Calu3 (cell line): ENCODE data around the gene STX17. TPM values are rescaled to one million over a fixed set of nuclear protein-coding genes. Genes with fewer than 3 reads are reported as not detected.

Experiments used
- BruUV-seq: library from RNA; stranded (reverse); fragments of 400-500 nt; replicated peaks from 2 replicates; lab custom pipeline; 2021; lab: Mats Ljungman, UMichigan
- CTCF ChIA-PET: fragments of 300-600 bp; sonication (Branson Sonifier 250); formaldehyde crosslinking; loops from one replicate; lab custom pipeline; 2022; ENCODE audit warnings: antibody characterized with exemption; lab: Charles Lee
- DNase-seq: peaks from one replicate; pipeline ENCODE4 v3.0.0; 2022
- H3K27ac Mint-ChIP-seq: one replicate; pipeline ENCODE4 v1.8.0; 2022; ENCODE audit warnings: mixed read lengths; ENCODE audit not compliant: unreplicated experiment
- H3K27me3 Mint-ChIP-seq: one replicate; pipeline ENCODE4 v1.8.0; 2022; ENCODE audit warnings: mixed read lengths; ENCODE audit not compliant: unreplicated experiment
- H3K36me3 Mint-ChIP-seq: one replicate; pipeline ENCODE4 v1.8.0; 2022; ENCODE audit warnings: mild to moderate bottlenecking, moderate library complexity, mixed read lengths; ENCODE audit not compliant: insufficient read depth, unreplicated experiment
- H3K4me1 Mint-ChIP-seq: one replicate; pipeline ENCODE4 v1.8.0; 2022; ENCODE audit warnings: mild to moderate bottlenecking, low read depth, mixed read lengths; ENCODE audit not compliant: unreplicated experiment
- H3K4me3 Mint-ChIP-seq: one replicate; pipeline ENCODE4 v1.8.0; 2022; ENCODE audit warnings: mild to moderate bottlenecking, low read depth, moderate library complexity, mixed read lengths; ENCODE audit not compliant: unreplicated experiment
- H3K9me3 Mint-ChIP-seq: one replicate; pipeline ENCODE4 v1.8.0; 2022; ENCODE audit warnings: low read depth, mixed read lengths; ENCODE audit not compliant: unreplicated experiment
- intact Hi-C: fragments of 100-400 bp; cut with micrococcal nuclease; formaldehyde crosslinking; loops from one replicate; pipeline ENCODE4 v1.10.0; 2022; ENCODE audit not compliant: unreplicated experiment
- total RNA-seq: library from RNA; stranded (reverse); gene quantifications from 2 replicates; pipeline ENCODE4 v1.2.3, GENCODE V29; 2022
- TF ChIP-seq, protein P1 (sequence below): fragments of 200-600 bp; IDR thresholded peaks from one replicate; pipeline ENCODE4 v1.8.0; 2022; ENCODE audit warnings: antibody characterized with exemption; ENCODE audit not compliant: unreplicated experiment

The STX17 gene
- total RNA-seq, 1 experiment from 2014 or later, result 21.5 TPM

GRCh38 chr9:99921875-99922710 lies 15.6 kb downstream of the STX17 start:
- Mint-ChIP-seq H3K36me3 (no peaks in the 10 kb centered on the region), H3K27ac (no peak overlapping the region), H3K4me1 (no peaks in the 10 kb centered on the region), H3K27me3 (no peaks in the 10 kb centered on the region), H3K9me3 (no peaks in the 10 kb centered on the region), H3K4me3 (no peak overlapping the region)
- intact Hi-C loops, result no loop called here
- CTCF ChIA-PET, result no interaction called here
- no TSS peak for BruUV-seq
- DNase-seq, result no peak
- TF ChIP-seq, protein P1, sequence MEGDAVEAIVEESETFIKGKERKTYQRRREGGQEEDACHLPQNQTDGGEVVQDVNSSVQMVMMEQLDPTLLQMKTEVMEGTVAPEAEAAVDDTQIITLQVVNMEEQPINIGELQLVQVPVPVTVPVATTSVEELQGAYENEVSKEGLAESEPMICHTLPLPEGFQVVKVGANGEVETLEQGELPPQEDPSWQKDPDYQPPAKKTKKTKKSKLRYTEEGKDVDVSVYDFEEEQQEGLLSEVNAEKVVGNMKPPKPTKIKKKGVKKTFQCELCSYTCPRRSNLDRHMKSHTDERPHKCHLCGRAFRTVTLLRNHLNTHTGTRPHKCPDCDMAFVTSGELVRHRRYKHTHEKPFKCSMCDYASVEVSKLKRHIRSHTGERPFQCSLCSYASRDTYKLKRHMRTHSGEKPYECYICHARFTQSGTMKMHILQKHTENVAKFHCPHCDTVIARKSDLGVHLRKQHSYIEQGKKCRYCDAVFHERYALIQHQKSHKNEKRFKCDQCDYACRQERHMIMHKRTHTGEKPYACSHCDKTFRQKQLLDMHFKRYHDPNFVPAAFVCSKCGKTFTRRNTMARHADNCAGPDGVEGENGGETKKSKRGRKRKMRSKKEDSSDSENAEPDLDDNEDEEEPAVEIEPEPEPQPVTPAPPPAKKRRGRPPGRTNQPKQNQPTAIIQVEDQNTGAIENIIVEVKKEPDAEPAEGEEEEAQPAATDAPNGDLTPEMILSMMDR, result no peak

DNA sequence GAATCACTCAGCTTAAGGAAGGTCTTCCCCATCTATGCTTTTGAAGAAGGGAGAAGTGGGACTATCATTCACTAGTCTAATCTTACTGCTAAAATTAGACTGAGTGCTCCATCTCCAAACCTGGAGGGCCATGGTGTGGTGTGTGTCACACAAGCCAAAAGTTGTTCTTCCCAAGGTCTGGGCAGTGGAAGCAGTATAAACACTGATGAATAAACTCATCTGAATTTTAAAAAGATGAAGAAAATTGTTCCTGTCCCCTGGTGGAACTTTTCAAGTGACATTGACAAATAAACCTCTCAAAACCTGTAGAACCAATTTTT lies 16.2 kb downstream of the STX17 start:
- Mint-ChIP-seq H3K27ac (no peak overlapping the region), H3K4me1 (no peaks in the 10 kb centered on the region), H3K36me3 (no peaks in the 10 kb centered on the region), H3K27me3 (no peaks in the 10 kb centered on the region), H3K4me3 (no peak overlapping the region), H3K9me3 (no peaks in the 10 kb centered on the region)
- intact Hi-C loops, result no loop called here
- no TSS peak for BruUV-seq
- TF ChIP-seq, protein P1, result no peak
- CTCF ChIA-PET, result no interaction called here
- no peak for DNase-seq

DNA sequence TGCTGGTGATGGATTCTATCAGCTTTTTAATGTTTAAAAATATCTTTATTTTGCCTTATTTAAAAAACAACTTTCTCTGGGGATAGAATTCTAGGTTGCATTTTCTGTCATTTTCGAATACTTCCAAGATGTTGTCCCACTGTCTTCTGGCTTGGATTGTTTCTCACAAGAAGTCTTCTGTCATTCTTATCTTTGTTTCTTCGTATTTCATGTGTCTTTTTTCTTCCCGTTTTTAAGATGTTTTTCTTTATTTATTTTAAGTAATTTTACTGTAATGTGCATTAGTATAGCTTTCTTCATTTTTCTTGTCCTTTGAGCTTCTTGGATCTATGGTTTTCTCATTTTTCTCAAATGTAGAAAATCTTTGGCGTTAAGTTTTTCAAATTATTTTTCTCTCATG lies 19.1 kb downstream of the STX17 start:
- no peak overlapping the region for H3K4me3 Mint-ChIP-seq
- H3K27ac Mint-ChIP-seq, result no peak overlapping the region
- no TSS peak for BruUV-seq
- no peaks in the 10 kb centered on the region for H3K36me3 Mint-ChIP-seq
- TF ChIP-seq, protein P1, result no peak
- intact Hi-C loops, result no loop called here
- H3K9me3 Mint-ChIP-seq, result no peaks in the 10 kb centered on the region
- CTCF ChIA-PET, result no interaction called here
- no peaks in the 10 kb centered on the region for H3K27me3 Mint-ChIP-seq
- no peak for DNase-seq
- no peaks in the 10 kb centered on the region for H3K4me1 Mint-ChIP-seq

DNA sequence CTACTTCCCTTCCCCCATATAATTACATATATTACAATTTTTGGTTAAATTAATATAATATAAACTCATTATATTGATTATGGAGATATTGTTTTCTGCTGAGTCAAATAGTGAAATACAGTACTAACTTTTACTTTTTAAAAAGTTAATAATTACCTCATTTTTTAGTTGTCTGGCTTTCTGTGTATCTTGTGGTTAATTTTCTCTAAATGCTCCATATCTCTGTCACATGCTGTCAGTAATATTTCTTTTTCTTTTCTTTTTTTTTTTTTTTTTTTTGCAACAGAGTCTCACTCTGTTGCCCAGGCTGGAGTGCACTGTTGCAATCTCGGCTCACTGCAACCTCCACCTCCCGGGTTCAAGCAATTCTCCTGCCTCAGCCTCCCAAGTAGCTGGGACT lies 23.2 kb downstream of the STX17 start:
- BruUV-seq, result no TSS peak
- no peak for DNase-seq
- Mint-ChIP-seq H3K4me3 (no peak overlapping the region), H3K36me3 (no peaks in the 10 kb centered on the region), H3K27ac (no peak overlapping the region), H3K27me3 (no peaks in the 10 kb centered on the region), H3K9me3 (no peaks in the 10 kb centered on the region), H3K4me1 (no peaks in the 10 kb centered on the region)
- CTCF ChIA-PET, result no interaction called here
- intact Hi-C loops, result no loop called here
- TF ChIP-seq, protein P1, result no peak
